HepG2 (cell line): ENCODE measurements around the gene UCN2. TPM values are rescaled to one million over a fixed set of nuclear protein-coding genes. Genes with fewer than 3 reads are reported as not detected.
A peak's percentile ranks its signal among the peaks of the same experiment; 100 is the strongest.

Experiments used
- BCL6 ChIP-seq: IDR thresholded peaks from 2 replicates; pipeline ENCODE4 v1.6.1; 2016; ENCODE audit warnings: missing genetic modification reagents, missing compliant biosample characterization
- DZIP1 ChIP-seq: sonication (generic); formaldehyde crosslinking; IDR thresholded peaks from 2 replicates; pipeline ENCODE4 v1.5.0; 2020; ENCODE audit warnings: mild to moderate bottlenecking, missing genetic modification reagents
- ERF ChIP-seq: IDR thresholded peaks from 2 replicates; pipeline ENCODE4 v1.6.1; 2018; ENCODE audit warnings: missing biosample characterization, missing genetic modification reagents
- GZF1 ChIP-seq: sonication (generic); formaldehyde crosslinking; IDR thresholded peaks from 2 replicates; pipeline ENCODE4 v1.5.1; 2020; ENCODE audit warnings: mild to moderate bottlenecking, missing genetic modification reagents
- HDAC2 ChIP-seq: sonication (generic); formaldehyde crosslinking; IDR thresholded peaks from 2 replicates; pipeline ENCODE4 v1.4.0; 2020; ENCODE audit warnings: missing genetic modification reagents
- ISX ChIP-seq: sonication (generic); formaldehyde crosslinking; conservative IDR thresholded peaks from 2 replicates; pipeline ENCODE4 v1.5.0; 2020; ENCODE audit warnings: missing genetic modification reagents
- NFATC3 ChIP-seq: sonication (generic); formaldehyde crosslinking; IDR thresholded peaks from 2 replicates; pipeline ENCODE4 v1.5.1; 2020; ENCODE audit warnings: mild to moderate bottlenecking, missing genetic modification reagents
- XBP1 ChIP-seq: sonication (generic); formaldehyde crosslinking; IDR thresholded peaks from 2 replicates; pipeline ENCODE4 v1.5.0; 2020; ENCODE audit warnings: missing genetic modification reagents
- ZBTB40 ChIP-seq, 2 experiments: fragments of 450-650 bp in 1 of 2; sonication (generic) in 1 of 2; formaldehyde crosslinking in 1 of 2; IDR thresholded peaks; 2 replicates each; pipeline versions ENCODE4 v1.6.1 to v1.8.0; 2016 to 2022; ENCODE audit warnings: antibody characterized with exemption in 1 of 2, mild to moderate bottlenecking in 1 of 2, missing genetic modification reagents in 1 of 2
- ZFP90 ChIP-seq: sonication (generic); formaldehyde crosslinking; IDR thresholded peaks from 2 replicates; pipeline ENCODE4 v1.8.0; 2022; ENCODE audit warnings: missing genetic modification reagents, mild to moderate bottlenecking, inconsistent platforms, borderline replicate concordance
- ZNF337 ChIP-seq: sonication (generic); formaldehyde crosslinking; IDR thresholded peaks from 2 replicates; pipeline ENCODE4 v1.5.1; 2020; ENCODE audit warnings: missing genetic modification reagents, low read depth, mild to moderate bottlenecking, borderline replicate concordance
- ZNF639 ChIP-seq: conservative IDR thresholded peaks from 2 replicates; pipeline ENCODE4 v1.6.1; 2018; ENCODE audit warnings: missing genetic modification reagents
- ZNF841 ChIP-seq: sonication (generic); formaldehyde crosslinking; IDR thresholded peaks from 2 replicates; pipeline ENCODE4 v1.8.1; 2023; ENCODE audit warnings: missing genetic modification reagents, borderline replicate concordance
- ZNF878 ChIP-seq: sonication (generic); formaldehyde crosslinking; IDR thresholded peaks from 2 replicates; pipeline ENCODE4 v1.8.1; 2023; ENCODE audit warnings: mild to moderate bottlenecking, missing genetic modification reagents, moderate library complexity
- ZSCAN25 ChIP-seq: sonication (generic); formaldehyde crosslinking; IDR thresholded peaks from 2 replicates; pipeline ENCODE4 v1.8.0; 2022; ENCODE audit warnings: mild to moderate bottlenecking, missing genetic modification reagents
- polyA plus RNA-seq, 8 experiments: library from polyadenylated mRNA; depleted of rRNA in 3 of 8; stranded (reverse) in 7 of 8; unstranded in 1 of 8; fragments of >200 nt; fragmentation: Illumina TruSeq in 4 of 8; extraction: Trizol in 4 of 8; gene quantifications; 2 replicates each; pipeline versions ENCODE4 v1.2.1 to v1.2.3, GENCODE V29; 2011 to 2016; ENCODE audit warnings: low read depth in 4 of 8, missing spikeins in 1 of 8, mixed read lengths in 1 of 8; ENCODE audit not compliant: insufficient read depth in 1 of 8
- total RNA-seq, 5 experiments: library from RNA; depleted of rRNA; stranded (reverse); fragments of >200 nt; fragmentation: Illumina TruSeq; extraction: Trizol; gene quantifications; 2 replicates each; pipeline ENCODE4 v1.2.3, GENCODE V29; 2016; ENCODE audit warnings: low read depth in 1 of 5

UCN2 gene
- total and polyA plus RNA-seq, 2 of the 13 experiments (the other 11 are each of a cell fraction or from before 2014, with no cell fraction given): 0.07 to 1.5 TPM

GRCh38 chr3:48609088-48610005 is 45.8 kb upstream of the UCN2 start, which contains the start of gene UQCRC1 (continued):
- peak; percentile 61; the same call in 1 of the 2 replicates for TF ChIP-seq ZSCAN25 (CRISPR knock-in tag)
- TF ChIP-seq ZFP90 (CRISPR knock-in tag): peak; percentile 63; the same call in 1 of the 2 replicates
- peak; percentile 72; the same call in 1 of the 2 replicates for TF ChIP-seq ZNF337 (CRISPR knock-in tag)
- peak; percentile 82; the same call in 1 of the 2 replicates for TF ChIP-seq ERF (CRISPR knock-in tag)
- TF ChIP-seq XBP1: no peak
- peak; percentile 23; the same call in 1 of the 2 replicates for TF ChIP-seq BCL6 (CRISPR knock-in tag)
- 0 out of 2 replicates have a peak, but pooled peaks have one; percentile 74 for TF ChIP-seq GZF1 (CRISPR knock-in tag)
- peak; percentile 71 for TF ChIP-seq HDAC2 (CRISPR knock-in tag)
- no peak for TF ChIP-seq ISX
- TF ChIP-seq ZBTB40 (IDR thresholded peaks at IDR 0.05): no peak
- TF ChIP-seq ZBTB40 (CRISPR knock-in tag; IDR thresholded peaks at IDR 0.05): peak; percentile 82
- TF ChIP-seq DZIP1 (CRISPR knock-in tag): 0 out of 2 replicates have a peak, but pooled peaks have one; percentile 88
- TF ChIP-seq ZNF841 (CRISPR knock-in tag): no peak
- TF ChIP-seq ZNF878: no peak
- no peak for TF ChIP-seq NFATC3 (CRISPR knock-in tag)
- no peak; the same call in 1 of the 2 replicates for TF ChIP-seq ZNF639 (CRISPR knock-in tag)
